OCI-LY7 (cell line): ENCODE data around the gene ARHGAP24. TPM values are rescaled to one million over a fixed set of nuclear protein-coding genes. Genes with fewer than 3 reads are reported as not detected.

Experiments
- BruUV-seq: library from RNA; stranded (reverse); fragments of 400-500 nt; replicated peaks from 2 replicates; lab custom pipeline; 2021; lab: Mats Ljungman, UMichigan
- CTCF ChIA-PET: fragments of 300-600 bp; sonication (Branson Sonifier 250); formaldehyde crosslinking; loops from one replicate; lab custom pipeline; 2022; ENCODE audit warnings: antibody characterized with exemption; ENCODE audit not compliant: unreplicated experiment; lab: Charles Lee
- POLR2A ChIA-PET: fragments of 300-600 bp; sonication (Branson Sonifier 250); formaldehyde crosslinking; loops from one replicate; lab custom pipeline; 2022; ENCODE audit warnings: antibody characterized with exemption; lab: Charles Lee
- DNase-seq: peaks from one replicate; pipeline ENCODE4 v3.0.0-alpha.2; 2015; ENCODE audit warnings: low spot score
- H2AFZ ChIP-seq: fragments of 200-600 bp; sonication (generic), shearing (Covaris generic); 2 replicates; pipeline ENCODE4 v1.6.1; 2014; ENCODE audit warnings: mild to moderate bottlenecking, antibody characterized with exemption, low read length, moderate library complexity
- H3K27ac ChIP-seq: fragments of 200-600 bp; sonication (generic); 2 replicates; pipeline ENCODE4 v1.5.1; 2014; ENCODE audit warnings: mixed run types, low read depth, mild to moderate bottlenecking, moderate library complexity, low read length, inconsistent platforms; ENCODE audit not compliant: poor library complexity, severe bottlenecking
- H3K36me3 ChIP-seq: fragments of 200-600 bp; sonication (generic); 2 replicates; pipeline ENCODE4 v1.6.1; 2014; ENCODE audit warnings: mild to moderate bottlenecking, antibody characterized with exemption, low read length, moderate library complexity, mixed read lengths; ENCODE audit not compliant: insufficient read depth
- H3K4me1 ChIP-seq: fragments of 200-600 bp; sonication (generic); 2 replicates; pipeline ENCODE4 v1.5.1; 2014; ENCODE audit warnings: mild to moderate bottlenecking, low read length; ENCODE audit not compliant: insufficient read depth, poor library complexity, severe bottlenecking
- H3K4me2 ChIP-seq: fragments of 200-600 bp; sonication (generic); 2 replicates; pipeline ENCODE4 v1.6.1; 2014; ENCODE audit warnings: mild to moderate bottlenecking, low read length
- H3K4me3 ChIP-seq: fragments of 200-600 bp; sonication (generic); 2 replicates; pipeline ENCODE4 v1.5.1; 2014; ENCODE audit warnings: mild to moderate bottlenecking, low read depth, low read length; ENCODE audit not compliant: poor library complexity, severe bottlenecking
- H3K79me2 ChIP-seq: fragments of 200-600 bp; sonication (generic); 2 replicates; pipeline ENCODE4 v1.6.1; 2016; ENCODE audit warnings: low read depth, mild to moderate bottlenecking, low read length, moderate library complexity, mixed read lengths; ENCODE audit not compliant: insufficient read depth
- H3K9me2 ChIP-seq: fragments of 200-600 bp; sonication (generic); 2 replicates; pipeline ENCODE4 v1.6.1; 2016; ENCODE audit warnings: mild to moderate bottlenecking, low read length, mixed read lengths; ENCODE audit not compliant: insufficient read depth
- H3K9me3 ChIP-seq: fragments of 200-600 bp; sonication (generic); 2 replicates; pipeline ENCODE4 v1.6.1; 2014; ENCODE audit warnings: mild to moderate bottlenecking, mixed run types, low read length, mixed read lengths
- H4K20me1 ChIP-seq: fragments of 200-600 bp; sonication (generic); 2 replicates; pipeline ENCODE4 v1.6.1; 2014; ENCODE audit warnings: mild to moderate bottlenecking, antibody characterized with exemption, low read length, moderate library complexity, mixed read lengths; ENCODE audit not compliant: insufficient read depth
- EZH2phosphoT487 ChIP-seq: fragments of 200-600 bp; sonication (generic); IDR thresholded peaks from 2 replicates; pipeline ENCODE4 v1.6.1; 2018; ENCODE audit warnings: low read depth, borderline replicate concordance, mild to moderate bottlenecking, mixed run types, antibody characterized with exemption, low read length, moderate library complexity, mixed read lengths
- intact Hi-C: fragments of 100-400 bp; cut with micrococcal nuclease; formaldehyde crosslinking; loops from one replicate; pipeline ENCODE4 v1.10.0; 2022; ENCODE audit not compliant: unreplicated experiment
- total RNA-seq, 2 experiments: library from RNA; depleted of rRNA in 1 of 2; stranded (reverse); fragments of >200 nt in 1 of 2; shearing (Covaris generic) in 1 of 2; gene quantifications; 2 replicates each; pipeline ENCODE4 v1.2.3, GENCODE V29; 2014 to 2022
- TF ChIP-seq, protein P1 (sequence below): fragments of 200-600 bp; sonication (generic); conservative IDR thresholded peaks from 2 replicates; pipeline ENCODE4 v1.5.1; 2014; ENCODE audit warnings: mild to moderate bottlenecking, antibody characterized with exemption, low read length, moderate library complexity, mixed read lengths

The ARHGAP24 gene
- total RNA-seq, 2 experiments from 2014 or later: 0.88 to 4.4 TPM

DNA sequence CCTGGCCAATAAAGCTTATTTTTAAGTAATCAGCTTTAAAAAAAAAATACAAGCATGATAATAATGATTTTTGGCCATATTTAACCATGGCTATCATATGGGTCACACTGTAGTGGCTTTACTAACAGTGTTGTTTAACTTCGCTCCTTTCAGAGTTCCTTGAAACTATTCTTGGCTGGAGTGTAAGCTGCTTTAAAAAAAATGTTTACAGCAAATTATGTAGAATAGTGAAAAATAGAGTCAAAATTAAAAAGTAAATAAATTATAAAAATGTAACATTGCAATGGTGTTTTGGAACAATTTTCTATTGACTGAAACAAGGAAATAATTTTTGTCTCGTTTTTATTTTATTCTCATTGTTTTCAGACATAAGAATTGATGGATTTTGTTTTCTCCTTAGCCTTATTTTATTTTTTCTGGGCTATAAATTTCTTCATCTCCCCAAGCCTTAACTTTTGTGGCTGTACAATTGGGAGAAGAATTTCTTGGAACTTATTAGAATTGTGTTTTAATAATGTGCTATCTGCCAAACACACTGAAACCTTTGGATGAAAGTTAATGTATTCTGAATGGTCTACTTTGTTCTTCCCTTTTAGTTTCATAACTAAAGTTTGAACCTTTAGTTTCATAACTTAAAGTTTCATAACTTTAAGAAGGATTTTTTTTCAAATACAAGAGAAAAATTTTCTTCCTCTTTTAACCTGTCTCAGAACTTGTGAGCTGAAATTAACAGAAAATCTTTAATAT is 182.0 kb downstream of the ARHGAP24 start:
- H4K20me1 ChIP-seq: no peaks in the 10 kb centered on the region
- no peaks in the 10 kb centered on the region for H3K9me2 ChIP-seq
- H3K36me3 ChIP-seq: no peaks in the 10 kb centered on the region
- TF ChIP-seq, protein P1, sequence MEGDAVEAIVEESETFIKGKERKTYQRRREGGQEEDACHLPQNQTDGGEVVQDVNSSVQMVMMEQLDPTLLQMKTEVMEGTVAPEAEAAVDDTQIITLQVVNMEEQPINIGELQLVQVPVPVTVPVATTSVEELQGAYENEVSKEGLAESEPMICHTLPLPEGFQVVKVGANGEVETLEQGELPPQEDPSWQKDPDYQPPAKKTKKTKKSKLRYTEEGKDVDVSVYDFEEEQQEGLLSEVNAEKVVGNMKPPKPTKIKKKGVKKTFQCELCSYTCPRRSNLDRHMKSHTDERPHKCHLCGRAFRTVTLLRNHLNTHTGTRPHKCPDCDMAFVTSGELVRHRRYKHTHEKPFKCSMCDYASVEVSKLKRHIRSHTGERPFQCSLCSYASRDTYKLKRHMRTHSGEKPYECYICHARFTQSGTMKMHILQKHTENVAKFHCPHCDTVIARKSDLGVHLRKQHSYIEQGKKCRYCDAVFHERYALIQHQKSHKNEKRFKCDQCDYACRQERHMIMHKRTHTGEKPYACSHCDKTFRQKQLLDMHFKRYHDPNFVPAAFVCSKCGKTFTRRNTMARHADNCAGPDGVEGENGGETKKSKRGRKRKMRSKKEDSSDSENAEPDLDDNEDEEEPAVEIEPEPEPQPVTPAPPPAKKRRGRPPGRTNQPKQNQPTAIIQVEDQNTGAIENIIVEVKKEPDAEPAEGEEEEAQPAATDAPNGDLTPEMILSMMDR: no peak
- no peak for TF ChIP-seq EZH2phosphoT487
- CTCF ChIA-PET: interaction anchor here (0.6 kb wide), 1 partner anchor 16 kb away, joined by 3 read pairs; no protein-coding TSS in a partner anchor
- POLR2A ChIA-PET: interaction anchor here (0.6 to 3.2 kb wide), 16 partner anchors 9 to 208 kb away, joined by 3 to 16 read pairs (median 4); no protein-coding TSS in a partner anchor
- H3K27ac ChIP-seq: no peak overlapping the region
- no peaks in the 10 kb centered on the region for H3K79me2 ChIP-seq
- intact Hi-C loops: loop anchor here (5.0 kb wide), 2 partner anchors 75 to 510 kb away; no protein-coding TSS in a partner anchor
- peak overlapping the region; percentile 47; the same call in 1 of the 2 replicates for H2AFZ ChIP-seq
- H3K4me3 ChIP-seq: no peak overlapping the region
- H3K9me3 ChIP-seq: no peaks in the 10 kb centered on the region
- H3K4me1 ChIP-seq: peaks cover 42% of the 10 kb centered on the region
- no peak overlapping the region for H3K4me2 ChIP-seq
- DNase-seq: no peak
- no TSS peak for BruUV-seq

DNA sequence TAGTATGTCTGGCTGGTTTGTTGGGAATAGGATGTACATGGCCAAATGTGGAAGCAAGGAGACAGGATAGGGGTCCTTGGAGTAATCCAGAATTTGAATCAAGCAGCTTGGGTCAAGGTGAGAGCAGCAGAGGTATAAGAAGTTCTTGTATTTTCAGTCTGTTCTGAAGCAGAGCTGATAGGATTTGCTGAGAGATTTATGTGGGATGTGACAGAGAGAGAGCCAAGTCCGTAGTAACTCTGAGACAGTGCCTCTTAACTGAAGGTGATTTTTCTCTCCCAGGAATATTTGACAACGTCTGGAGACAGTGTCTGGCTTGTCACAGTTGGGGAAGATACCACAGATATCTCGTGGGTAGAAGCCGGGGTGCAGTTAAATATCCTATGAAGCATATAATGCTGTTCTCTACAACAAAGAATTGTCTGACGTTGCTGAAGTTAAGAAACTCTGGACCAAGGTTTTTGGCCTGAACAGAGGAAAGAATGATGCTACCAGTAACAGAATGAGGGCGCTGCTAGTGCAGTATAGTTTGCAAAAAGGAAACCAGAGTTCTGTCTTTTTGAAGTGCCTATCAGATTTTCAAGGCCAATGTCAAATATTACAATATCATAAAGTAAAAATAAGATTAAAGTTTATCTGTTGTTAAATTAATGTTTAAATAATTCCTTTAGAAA is 184.0 kb downstream of the ARHGAP24 start:
- H3K4me2 ChIP-seq: peak overlapping the region; percentile 32; the same call in 1 of the 2 replicates
- H3K4me1 ChIP-seq: peaks cover 42% of the 10 kb centered on the region
- ChIA-PET CTCF (no interaction called here), POLR2A (interaction anchor here (0.6 to 3.2 kb wide), 19 partner anchors 11 to 403 kb away, joined by 3 to 16 read pairs (median 4); no protein-coding TSS in a partner anchor)
- no peaks in the 10 kb centered on the region for H3K36me3 ChIP-seq
- H4K20me1 ChIP-seq: no peaks in the 10 kb centered on the region
- no peak overlapping the region for H3K4me3 ChIP-seq
- H3K27ac ChIP-seq: peak overlapping the region; percentile 94
- peak overlapping the region; percentile 92; the same call in 1 of the 2 replicates for H2AFZ ChIP-seq
- TF ChIP-seq, protein P1: peak; percentile 82
- no peak for TF ChIP-seq EZH2phosphoT487
- H3K9me2 ChIP-seq: no peaks in the 10 kb centered on the region
- peak; percentile 67 for DNase-seq
- H3K79me2 ChIP-seq: no peaks in the 10 kb centered on the region
- no peaks in the 10 kb centered on the region for H3K9me3 ChIP-seq
- BruUV-seq: no TSS peak
- intact Hi-C loops: loop anchor here (5.0 kb wide), 2 partner anchors 73 to 512 kb away; no protein-coding TSS in a partner anchor
